ENCODE results near the gene AGPS.

The AGPS gene

GRCh38 chr2:177538323-177538722 lies 145.8 kb downstream of the AGPS start:
- TF ChIP-seq CTCF (IDR thresholded peaks at IDR 0.05; ENCODE audit: low read depth, low read length, poor library complexity, severe bottlenecking) (no peak), EZH2phosphoT487 (IDR thresholded peaks at IDR 0.05; ENCODE audit: borderline replicate concordance, low read length) (no peak)
- no peaks in the 10 kb centered on the region for H3K9me2 ChIP-seq (replicated peaks; ENCODE audit: control insufficient read depth, low read length)
- no peaks in the 10 kb centered on the region for H3K79me2 ChIP-seq (ENCODE audit: control insufficient read depth, low read length)
- no peak overlapping the region for H3K27ac ChIP-seq (ENCODE audit: low read depth, low read length)
- no peaks in the 10 kb centered on the region for H4K20me1 ChIP-seq (ENCODE audit: control insufficient read depth, insufficient read depth, low read depth, low read length)
- no peak overlapping the region for H3K4me3 ChIP-seq (ENCODE audit: low read length)
- H3K4me2 ChIP-seq (ENCODE audit: low read length) = no peak overlapping the region
- H3K9me3 ChIP-seq (ENCODE audit: control insufficient read depth, insufficient read depth, low read length) = no peaks in the 10 kb centered on the region
- no peaks in the 10 kb centered on the region for H3K27me3 ChIP-seq (ENCODE audit: control insufficient read depth, low read length)
- H3K4me1 ChIP-seq (ENCODE audit: control insufficient read depth, low read length) = no peaks in the 10 kb centered on the region
- H3F3A ChIP-seq (ENCODE audit: control insufficient read depth, insufficient read depth) = no peaks in the 10 kb centered on the region
- no peaks in the 10 kb centered on the region for H3K36me3 ChIP-seq (ENCODE audit: control insufficient read depth, low read length)

- Histone ChIP-seq H3K9me3 (ENCODE audit: control insufficient read depth, insufficient read depth, low read length) (no peaks in the 10 kb centered on the region), H4K20me1 (ENCODE audit: control insufficient read depth, insufficient read depth, low read depth, low read length) (no peaks in the 10 kb centered on the region), H3F3A (ENCODE audit: control insufficient read depth, insufficient read depth) (no peaks in the 10 kb centered on the region), H3K4me2 (ENCODE audit: low read length) (no peak overlapping the region), H3K9me2 (replicated peaks; ENCODE audit: control insufficient read depth, low read length) (no peaks in the 10 kb centered on the region), H3K4me1 (ENCODE audit: control insufficient read depth, low read length) (no peaks in the 10 kb centered on the region), H3K27ac (ENCODE audit: low read depth, low read length) (no peak overlapping the region), H3K4me3 (ENCODE audit: low read length) (no peak overlapping the region), H3K27me3 (ENCODE audit: control insufficient read depth, low read length) (no peaks in the 10 kb centered on the region), H3K79me2 (ENCODE audit: control insufficient read depth, low read length) (no peaks in the 10 kb centered on the region), H3K36me3 (ENCODE audit: control insufficient read depth, low read length) (no peaks in the 10 kb centered on the region)
- TF ChIP-seq CTCF (IDR thresholded peaks at IDR 0.05; ENCODE audit: low read depth, low read length, poor library complexity, severe bottlenecking) (no peak), EZH2phosphoT487 (IDR thresholded peaks at IDR 0.05; ENCODE audit: borderline replicate concordance, low read length) (no peak)
These were observed 147.7 kb downstream of the AGPS start for GRCh38 chr2:177540283-177540682.

GRCh38 chr2:177541258-177541991 lies 148.9 kb downstream of the AGPS start:
- Histone ChIP-seq H4K20me1 (ENCODE audit: control insufficient read depth, insufficient read depth, low read depth, low read length) (no peaks in the 10 kb centered on the region), H3K9me2 (replicated peaks; ENCODE audit: control insufficient read depth, low read length) (no peaks in the 10 kb centered on the region), H3K27ac (ENCODE audit: low read depth, low read length) (no peak overlapping the region), H3K4me2 (ENCODE audit: low read length) (no peak overlapping the region), H3K9me3 (ENCODE audit: control insufficient read depth, insufficient read depth, low read length) (no peaks in the 10 kb centered on the region), H3K36me3 (ENCODE audit: control insufficient read depth, low read length) (no peaks in the 10 kb centered on the region), H3K27me3 (ENCODE audit: control insufficient read depth, low read length) (no peaks in the 10 kb centered on the region), H3K79me2 (ENCODE audit: control insufficient read depth, low read length) (no peaks in the 10 kb centered on the region), H3K4me3 (ENCODE audit: low read length) (no peak overlapping the region), H3F3A (ENCODE audit: control insufficient read depth, insufficient read depth) (no peaks in the 10 kb centered on the region), H3K4me1 (ENCODE audit: control insufficient read depth, low read length) (no peaks in the 10 kb centered on the region)
- TF ChIP-seq EZH2phosphoT487 (IDR thresholded peaks at IDR 0.05; ENCODE audit: borderline replicate concordance, low read length) (no peak), CTCF (IDR thresholded peaks at IDR 0.05; ENCODE audit: low read depth, low read length, poor library complexity, severe bottlenecking) (no peak)
